GM19099 (cell line): ENCODE data around the gene SSUH2.

ENCODE experiments used
- POLR2A ChIP-seq: IDR thresholded peaks from 3 replicates; pipeline ENCODE4 v1.6.1; 2011; ENCODE audit warnings: low read depth; ENCODE audit not compliant: insufficient read length; ENCODE audit errors: extremely low read depth

The SSUH2 gene, protein sequence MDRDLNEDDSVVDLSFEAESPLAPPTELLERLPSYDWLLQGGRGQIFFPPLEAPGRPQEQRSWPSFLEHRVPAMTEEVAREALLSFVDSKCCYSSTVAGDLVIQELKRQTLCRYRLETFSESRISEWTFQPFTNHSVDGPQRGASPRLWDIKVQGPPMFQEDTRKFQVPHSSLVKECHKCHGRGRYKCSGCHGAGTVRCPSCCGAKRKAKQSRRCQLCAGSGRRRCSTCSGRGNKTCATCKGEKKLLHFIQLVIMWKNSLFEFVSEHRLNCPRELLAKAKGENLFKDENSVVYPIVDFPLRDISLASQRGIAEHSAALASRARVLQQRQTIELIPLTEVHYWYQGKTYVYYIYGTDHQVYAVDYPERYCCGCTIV

GRCh38 chr3:8644748-8645390, at the start of gene SSUH2:
TSS of gene SSUH2 (minus strand) at chr3:8644798. CDS start at chr3:8644758, 40 bp downstream.
- TF ChIP-seq POLR2A = no peak

- TF ChIP-seq POLR2A = no peak
Observed at GRCh38 chr3:8681349-8681748, 36.8 kb upstream of the SSUH2 start.

DNA sequence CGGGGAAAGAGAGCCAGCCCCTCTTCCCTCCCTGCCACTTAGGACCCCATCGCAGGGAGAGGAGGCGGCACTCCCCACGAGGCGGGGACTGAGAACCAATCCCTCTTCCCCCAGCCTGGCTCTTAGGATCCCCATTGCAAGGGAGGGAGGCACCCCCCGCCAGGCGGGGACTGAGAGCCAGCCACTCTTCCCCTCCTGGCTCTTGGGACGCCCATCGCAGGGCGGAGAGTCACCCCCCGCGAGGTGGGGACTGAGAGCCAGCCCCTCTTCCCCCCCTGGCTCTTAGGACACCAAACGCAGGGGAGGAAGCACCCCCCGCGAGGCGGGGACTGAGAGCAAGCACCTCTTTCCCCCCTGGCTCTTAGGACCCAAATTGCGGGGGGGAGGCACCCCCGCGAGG, 34.2 kb upstream of the SSUH2 start:
- TF ChIP-seq POLR2A = no peak

GRCh38 chr3:8673083-8673737, 28.6 kb upstream of the SSUH2 start:
- no peak for TF ChIP-seq POLR2A

DNA sequence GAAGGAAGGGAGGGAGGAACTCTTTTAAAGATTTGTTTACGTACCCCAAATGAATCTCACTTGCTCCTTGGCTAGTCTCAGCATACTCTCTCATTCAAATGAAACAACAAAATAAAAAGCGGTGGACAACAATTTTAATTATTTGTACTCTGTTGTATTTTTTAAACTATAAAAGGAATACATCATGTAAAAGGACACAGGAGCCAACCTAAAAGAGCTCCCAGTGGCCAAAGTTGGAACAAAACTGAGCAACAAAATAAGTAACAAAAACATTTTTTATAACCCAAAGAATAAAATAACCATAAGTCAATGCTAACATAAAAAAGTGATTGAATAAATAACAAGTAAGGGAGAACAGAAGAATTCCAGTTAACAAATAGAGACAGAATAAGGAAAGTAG, 24.4 kb upstream of the SSUH2 start:
- TF ChIP-seq POLR2A = no peak

GRCh38 chr3:8668216-8668615, 23.6 kb upstream of the SSUH2 start:
- no peak for TF ChIP-seq POLR2A

DNA sequence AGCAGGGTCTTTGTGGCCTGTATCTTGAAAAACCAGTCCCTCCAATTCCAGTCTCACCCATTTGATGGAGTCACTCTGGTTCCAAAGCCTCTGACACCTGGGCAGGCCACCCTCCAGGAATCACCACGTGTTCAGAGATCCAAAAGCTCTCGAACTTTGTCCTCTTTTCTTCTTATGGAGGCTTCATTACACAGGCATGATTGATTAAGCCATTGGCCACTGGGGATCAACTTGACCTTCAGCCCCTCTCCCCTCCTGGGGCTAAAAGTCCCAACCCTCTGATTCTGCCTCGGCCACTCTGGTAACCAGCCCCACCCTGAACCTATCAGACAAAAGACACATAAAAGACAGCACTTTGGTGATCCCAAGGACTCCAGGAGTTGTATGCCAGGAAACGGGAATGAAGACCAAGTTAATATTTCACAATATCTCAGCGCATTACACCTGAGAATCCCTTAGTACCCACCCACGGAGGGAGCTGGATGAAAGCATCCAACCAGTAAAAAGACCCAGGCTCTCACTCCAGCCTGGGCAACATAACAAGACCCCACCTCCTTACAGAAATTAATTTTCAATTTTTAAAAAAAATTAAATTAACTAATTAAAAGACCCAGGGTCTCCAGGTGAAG, 23.0 kb upstream of the SSUH2 start:
- TF ChIP-seq POLR2A = no peak

DNA sequence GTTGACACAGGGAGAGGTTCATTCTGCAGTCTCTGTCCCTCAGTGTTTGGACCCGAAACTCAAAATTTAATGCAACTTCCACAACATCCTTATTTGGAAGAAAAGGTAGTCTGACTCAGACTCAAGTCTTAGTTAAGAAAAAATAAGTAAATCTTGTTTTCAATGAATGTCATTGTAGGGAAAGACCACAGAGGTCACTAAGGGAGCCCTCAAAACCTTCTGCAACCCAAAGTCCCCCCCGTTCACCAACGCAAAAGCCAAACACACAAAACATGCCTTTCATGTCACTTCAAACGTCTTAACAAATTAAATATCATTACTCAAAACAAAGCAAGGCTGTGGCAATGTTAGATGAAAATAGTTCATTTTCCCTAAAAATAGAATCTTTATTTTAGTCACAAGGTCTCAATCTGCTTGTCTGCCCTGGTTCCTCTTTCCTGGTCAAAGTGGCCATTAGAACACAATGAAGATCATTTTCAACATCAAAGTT, 20.9 kb upstream of the SSUH2 start:
- TF ChIP-seq POLR2A = no peak

DNA sequence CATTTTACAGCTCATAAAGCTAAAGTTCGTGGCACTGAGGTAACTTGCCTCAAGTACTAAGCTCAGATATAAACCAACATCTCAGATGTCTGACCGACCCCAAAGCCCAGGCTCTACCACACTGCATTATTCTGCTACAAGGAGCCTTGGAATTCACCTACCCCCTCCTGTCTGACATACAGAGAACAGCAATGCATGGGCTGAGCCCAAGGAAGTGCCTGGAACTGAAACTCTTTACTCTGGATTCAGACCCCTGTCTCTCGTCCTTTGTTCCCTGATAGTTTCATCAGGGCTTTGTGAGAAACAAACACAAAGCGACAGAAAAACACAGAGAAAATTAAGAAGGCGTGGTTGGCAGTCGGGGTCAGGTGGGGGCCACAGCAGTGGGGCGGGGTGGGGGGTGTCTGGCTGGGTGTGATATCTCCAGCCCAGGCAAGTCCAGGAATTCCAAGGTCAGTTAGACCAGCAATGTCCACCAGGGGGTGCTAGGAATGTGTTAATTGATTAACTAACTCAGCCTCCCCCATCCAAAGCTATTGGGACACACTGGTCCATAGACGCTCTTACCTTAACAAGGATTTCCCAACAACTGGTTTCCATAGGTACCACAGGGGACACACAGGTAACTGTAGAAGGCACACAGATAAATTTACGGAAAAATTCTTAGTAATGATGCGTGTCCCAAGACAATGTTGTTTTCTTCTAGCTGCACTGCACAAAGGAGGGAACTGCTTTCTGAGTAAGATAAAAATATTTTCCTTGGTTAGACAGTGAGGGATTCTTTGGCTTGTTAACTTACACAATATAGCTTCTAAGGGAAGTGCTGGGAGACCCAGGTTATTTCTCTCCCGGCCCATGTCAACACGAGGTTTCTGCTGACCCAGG, 18.8 kb upstream of the SSUH2 start:
- no peak for TF ChIP-seq POLR2A

DNA sequence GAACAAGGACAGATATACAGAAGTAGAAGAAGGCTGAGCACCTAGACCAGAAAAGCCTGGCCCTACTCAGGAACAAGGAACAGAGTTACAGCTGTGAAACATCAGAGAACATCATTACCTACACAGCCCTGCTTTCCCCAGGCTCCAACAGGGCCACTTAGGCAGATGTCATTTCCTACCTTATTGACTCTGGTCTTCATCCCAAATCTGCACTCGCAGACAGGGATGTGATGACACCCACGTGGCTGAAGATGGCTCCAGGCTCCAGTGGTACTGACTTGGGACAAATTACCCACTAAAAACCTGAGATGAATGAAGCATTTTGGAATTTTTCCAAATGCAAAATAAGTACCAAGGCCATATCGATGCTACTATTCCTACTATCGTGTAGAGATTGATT, 18.0 kb upstream of the SSUH2 start:
- TF ChIP-seq POLR2A = no peak

- TF ChIP-seq POLR2A = no peak
Observed at GRCh38 chr3:8660175-8661118, 15.8 kb upstream of the SSUH2 start.

DNA sequence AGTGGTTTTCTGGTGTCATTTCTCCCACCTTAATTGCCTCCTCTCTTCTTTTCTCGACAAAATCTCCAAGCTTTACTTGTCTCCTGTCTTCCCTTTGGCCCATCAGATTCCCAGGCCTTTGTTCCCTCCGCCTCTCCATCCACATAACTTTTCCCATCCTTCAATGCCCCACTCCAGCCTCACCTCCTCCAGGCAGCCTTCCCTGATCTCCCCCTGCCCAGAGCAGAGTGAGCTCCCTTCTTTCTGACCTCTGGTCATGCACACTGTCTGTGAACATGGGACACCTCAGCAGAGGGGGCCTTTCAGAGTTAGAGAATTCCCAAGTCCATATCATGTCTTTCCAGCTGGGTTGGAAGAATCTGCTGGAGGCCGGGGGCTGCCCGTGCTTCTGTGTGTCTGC, 14.6 kb upstream of the SSUH2 start:
- TF ChIP-seq POLR2A = no peak
